HG03432 (cell line): Measurements from ENCODE around the gene CCDC85A.
A peak's percentile ranks its signal among the peaks of the same experiment; 100 is the strongest.

Source experiments
- ATAC-seq: cut with Tn5 transposase; IDR thresholded peaks from one replicate; pipeline ENCODE4 v1.9.1; 2021; ENCODE audit warnings: mild to moderate bottlenecking, moderate library complexity; ENCODE audit not compliant: unreplicated experiment

The CCDC85A gene

GRCh38 chr2:56292951-56293350, 109.2 kb downstream of the CCDC85A start:
- ATAC-seq = no peak

- ATAC-seq = no peak
Measured at GRCh38 chr2:56295666-56296065, 111.9 kb downstream of the CCDC85A start.

GRCh38 chr2:56297671-56298070, 113.9 kb downstream of the CCDC85A start:
- ATAC-seq = no peak

GRCh38 chr2:56299171-56299691, 115.4 kb downstream of the CCDC85A start:
- ATAC-seq = no peak

DNA sequence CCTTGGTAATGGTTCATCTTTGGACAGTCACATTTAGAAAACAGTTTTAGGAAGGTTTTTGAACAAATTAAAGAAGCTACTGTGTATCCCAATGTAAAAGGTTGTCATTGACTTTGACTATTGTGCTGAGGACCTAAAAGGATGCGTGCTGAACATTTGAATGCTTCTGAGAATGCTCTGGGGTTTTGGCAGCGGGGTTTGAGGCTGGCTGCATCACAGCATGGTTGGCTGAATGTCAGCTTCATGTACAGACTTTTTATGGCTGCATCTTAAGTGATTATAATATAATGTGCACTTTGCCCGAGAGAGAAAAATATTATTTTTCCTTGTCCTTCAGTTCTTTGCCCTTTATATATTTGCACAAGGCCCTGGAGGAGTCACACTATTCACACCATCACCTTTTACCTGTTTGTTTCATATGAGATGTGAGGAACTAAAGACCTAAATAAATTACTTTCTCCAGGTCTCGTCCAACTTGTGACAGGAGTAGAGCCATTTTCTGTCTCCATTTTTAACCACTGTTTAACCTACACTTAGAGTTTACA, 125.9 kb downstream of the CCDC85A start:
- no peak for ATAC-seq

GRCh38 chr2:56313500-56313921, 129.7 kb downstream of the CCDC85A start:
- ATAC-seq = no peak

DNA sequence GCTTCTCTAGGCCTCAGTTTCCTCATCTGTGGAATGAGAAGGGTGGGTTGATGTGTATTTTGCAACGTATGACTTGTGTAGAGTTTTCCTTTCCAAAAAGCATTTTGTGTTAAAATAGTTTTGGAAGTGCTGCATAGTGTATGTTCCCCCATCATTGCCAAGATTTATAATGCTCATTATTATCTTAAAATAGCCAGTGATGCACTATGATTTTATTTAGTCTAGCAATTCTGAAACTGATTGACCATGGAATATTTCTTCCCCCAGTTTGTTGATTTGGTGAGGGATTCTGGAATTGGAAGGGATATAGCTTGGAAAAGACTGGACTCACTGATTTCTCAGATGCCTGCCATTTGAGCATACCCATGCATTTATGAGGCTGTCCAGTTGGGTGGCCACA, 130.6 kb downstream of the CCDC85A start:
- ATAC-seq = no peak

DNA sequence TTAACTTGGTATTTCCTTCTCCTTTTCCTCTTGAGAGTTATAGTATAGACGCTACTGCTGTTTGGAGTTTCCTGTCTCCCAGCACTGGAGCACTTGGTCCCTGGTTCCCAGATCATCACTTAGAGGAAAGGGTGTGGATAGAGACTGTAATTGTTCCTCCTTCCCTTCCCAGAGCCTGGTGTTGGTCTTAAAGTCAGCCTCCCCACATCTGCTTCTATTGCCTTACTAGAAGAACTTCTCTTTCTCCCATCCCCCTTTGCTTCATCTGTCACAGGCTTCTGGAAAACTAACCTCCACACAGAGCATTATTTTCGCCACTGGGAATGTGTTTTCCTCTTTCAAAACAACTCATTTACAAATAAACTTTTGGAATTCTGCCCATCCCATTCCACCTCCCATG, 131.0 kb downstream of the CCDC85A start:
- ATAC-seq = no peak

- ATAC-seq = no peak
Measured at GRCh38 chr2:56315376-56315775, 131.6 kb downstream of the CCDC85A start.

- no peak for ATAC-seq
Measured at GRCh38 chr2:56316011-56316410, 132.2 kb downstream of the CCDC85A start.

DNA sequence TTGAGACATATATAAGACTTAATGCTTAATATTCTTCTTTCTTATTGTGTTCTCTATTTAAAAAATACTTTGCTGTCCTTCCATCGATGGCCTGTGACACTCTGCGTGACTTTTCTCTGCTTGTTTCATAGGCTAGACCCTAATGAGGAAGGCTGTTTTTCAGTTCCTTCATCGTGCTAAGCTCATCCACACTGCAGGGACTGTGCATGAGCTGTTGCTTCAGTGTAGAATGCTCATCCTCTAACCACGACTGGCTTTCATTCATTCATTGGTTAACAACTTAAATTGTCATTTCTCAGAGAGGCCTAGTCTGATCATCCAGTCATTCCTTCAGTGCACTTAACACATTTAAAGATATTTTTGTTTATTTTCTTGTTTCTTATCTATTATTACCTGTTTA, 134.4 kb downstream of the CCDC85A start:
- ATAC-seq = peak; percentile 57

DNA sequence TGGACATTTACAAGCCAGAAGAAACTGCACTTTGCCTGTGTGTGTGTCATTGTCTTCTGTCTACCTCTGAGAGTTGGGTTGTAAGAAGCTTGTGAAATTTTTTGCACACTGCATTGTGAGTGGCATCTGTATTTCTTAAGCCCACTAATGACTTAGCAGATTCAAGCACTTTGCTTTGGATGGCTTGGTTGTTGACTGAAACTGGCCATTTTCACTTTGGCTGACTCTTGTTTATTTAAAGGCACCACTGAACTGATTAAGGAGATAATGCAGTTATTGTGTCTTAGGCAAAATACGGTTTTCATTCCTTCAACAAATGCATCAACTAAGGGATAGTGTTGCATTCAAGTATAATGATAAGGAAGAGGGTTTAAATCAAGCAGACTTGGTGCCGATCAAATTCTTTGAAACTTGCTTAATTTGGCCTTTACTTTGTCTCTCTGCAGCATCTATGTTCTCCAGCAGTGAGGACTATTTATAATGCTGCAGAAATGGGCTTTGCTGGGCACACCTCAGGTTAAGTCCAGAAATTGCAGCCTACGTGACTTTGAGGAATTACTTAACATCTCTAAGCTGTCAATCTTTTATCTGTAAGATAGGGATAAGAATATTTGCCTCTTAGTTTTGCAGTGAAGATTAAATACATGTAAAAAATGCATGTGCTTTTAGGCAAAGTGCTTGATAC, 142.0 kb downstream of the CCDC85A start:
- no peak for ATAC-seq

- ATAC-seq = no peak
Measured at GRCh38 chr2:56326346-56326741, 142.6 kb downstream of the CCDC85A start.

GRCh38 chr2:56331810-56332209, 148.0 kb downstream of the CCDC85A start:
- no peak for ATAC-seq

- no peak for ATAC-seq
Measured at GRCh38 chr2:56333812-56334485, 150.2 kb downstream of the CCDC85A start.

DNA sequence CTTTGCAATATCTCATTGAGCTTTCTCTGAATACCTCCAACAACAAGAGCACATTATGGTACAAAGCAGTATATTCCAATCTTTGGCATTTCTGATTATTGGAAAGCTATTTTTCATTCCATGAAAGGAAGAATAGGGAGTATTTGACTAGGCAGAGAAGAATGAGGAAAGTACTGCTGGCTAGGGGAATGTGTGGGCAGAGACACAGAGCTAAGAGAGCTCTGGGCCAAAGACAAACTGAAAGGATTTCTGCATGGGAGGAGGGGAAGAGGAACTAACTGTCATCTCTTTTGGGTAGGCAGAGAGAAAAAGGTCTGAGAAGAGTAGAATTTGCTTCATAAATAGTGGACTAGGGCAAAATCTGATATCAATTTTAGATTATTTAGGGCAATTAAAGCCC, 150.8 kb downstream of the CCDC85A start:
- ATAC-seq = peak; percentile 48

GRCh38 chr2:56335101-56335500, 151.3 kb downstream of the CCDC85A start:
- no peak for ATAC-seq

- ATAC-seq = no peak
Measured at GRCh38 chr2:56337342-56337741, 153.6 kb downstream of the CCDC85A start.

GRCh38 chr2:56338232-56338631, 154.4 kb downstream of the CCDC85A start:
- peak; percentile 58 for ATAC-seq

DNA sequence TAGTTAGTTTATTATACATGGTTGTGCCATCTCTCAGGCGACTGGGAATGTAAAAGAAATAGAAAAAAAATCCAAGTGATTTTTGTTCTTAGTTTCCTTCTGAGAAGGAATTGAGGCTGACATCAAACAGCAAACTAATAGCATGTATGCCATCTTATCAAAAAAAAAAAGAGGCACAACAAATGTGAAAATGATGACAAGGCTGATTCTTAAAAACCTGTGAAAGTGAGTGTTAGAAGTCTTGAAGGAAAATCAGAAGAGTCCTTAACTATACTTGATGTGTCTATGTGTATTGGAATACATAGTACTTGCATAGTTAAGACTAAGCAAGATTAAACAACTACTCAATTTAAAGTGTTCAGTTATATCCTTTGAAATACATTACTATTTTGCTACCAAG, 161.0 kb downstream of the CCDC85A start:
- ATAC-seq = no peak

DNA sequence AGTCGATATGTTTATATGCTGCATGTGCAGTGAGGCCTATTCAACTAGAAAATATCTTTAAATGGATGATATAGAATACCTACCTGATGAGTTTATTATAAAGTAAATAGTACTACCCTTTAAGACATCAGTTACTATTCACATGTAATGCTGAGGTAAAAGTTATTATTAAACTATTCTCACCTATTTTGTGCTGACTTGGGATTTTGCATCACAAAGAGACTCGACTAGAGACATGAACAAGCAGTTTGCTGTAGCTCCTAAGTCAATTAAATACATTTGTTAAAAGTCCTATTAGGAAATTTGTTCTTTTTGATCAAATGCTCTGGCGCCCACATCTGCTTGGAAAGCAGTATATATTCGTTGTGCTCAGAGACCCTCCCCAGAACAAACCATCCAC, 164.1 kb downstream of the CCDC85A start:
- no peak for ATAC-seq
